Neuron (in vitro differentiated cells): Measurements from ENCODE around the gene CCDC7.
"Not testable (repeated sequence)": the region's sequence is repeated elsewhere in the genome, so short reads cannot be mapped to it uniquely, and the experiment has no call there.

Experiments
- H2AFZ ChIP-seq: one replicate; pipeline ENCODE4 v1.6.1; 2013; ENCODE audit warnings: low read depth, mild to moderate bottlenecking, inconsistent platforms, low read length, moderate library complexity
- H3K27me3 ChIP-seq: one replicate; pipeline ENCODE4 v1.6.1; 2013; ENCODE audit warnings: low read length; ENCODE audit not compliant: insufficient read depth
- H3K36me3 ChIP-seq: one replicate; pipeline ENCODE4 v1.6.1; 2013; ENCODE audit warnings: low read length; ENCODE audit not compliant: insufficient read depth
- H3K4me1 ChIP-seq: one replicate; pipeline ENCODE4 v1.6.1; 2013; ENCODE audit warnings: low read length; ENCODE audit not compliant: insufficient read depth
- H3K4me3 ChIP-seq: 2 replicates; pipeline ENCODE4 v1.5.1; 2013; ENCODE audit warnings: mild to moderate bottlenecking, low read length, moderate library complexity
- H3K9me3 ChIP-seq: one replicate; pipeline ENCODE4 v1.6.1; 2013; ENCODE audit warnings: low read length

Gene CCDC7

GRCh38 chr10:32621969-32622368, 176.0 kb downstream of the CCDC7 start:
- Histone ChIP-seq H3K36me3 (no peaks in the 10 kb centered on the region), H3K27me3 (no peaks in the 10 kb centered on the region), H3K4me3 (no peak overlapping the region), H3K4me1 (no peaks in the 10 kb centered on the region), H2AFZ (no peak overlapping the region), H3K9me3 (no peaks in the 10 kb centered on the region)

- Histone ChIP-seq H2AFZ (no peak overlapping the region), H3K27me3 (no peaks in the 10 kb centered on the region), H3K36me3 (no peaks in the 10 kb centered on the region), H3K9me3 (no peaks in the 10 kb centered on the region), H3K4me1 (no peaks in the 10 kb centered on the region), H3K4me3 (no peak overlapping the region)
These were observed 176.5 kb downstream of the CCDC7 start for GRCh38 chr10:32622409-32622808.

- H3K36me3 ChIP-seq: no peaks in the 10 kb centered on the region
- no peak overlapping the region for H2AFZ ChIP-seq
- H3K4me1 ChIP-seq: no peaks in the 10 kb centered on the region
- no peak overlapping the region for H3K4me3 ChIP-seq
- no peaks in the 10 kb centered on the region for H3K9me3 ChIP-seq
- no peaks in the 10 kb centered on the region for H3K27me3 ChIP-seq
These were observed 181.2 kb downstream of the CCDC7 start for GRCh38 chr10:32627183-32627582.

GRCh38 chr10:32629910-32630309, 184.0 kb downstream of the CCDC7 start:
- H3K36me3 ChIP-seq: no peaks in the 10 kb centered on the region
- no peaks in the 10 kb centered on the region for H3K27me3 ChIP-seq
- no peaks in the 10 kb centered on the region for H3K4me1 ChIP-seq
- H3K9me3 ChIP-seq: no peaks in the 10 kb centered on the region
- H3K4me3 ChIP-seq: no peak overlapping the region
- H2AFZ ChIP-seq: no peak overlapping the region

GRCh38 chr10:32646535-32646934, 200.6 kb downstream of the CCDC7 start:
- no peaks in the 10 kb centered on the region for H3K27me3 ChIP-seq
- H3K4me3 ChIP-seq: no peak overlapping the region
- no peaks in the 10 kb centered on the region for H3K9me3 ChIP-seq
- no peak overlapping the region for H2AFZ ChIP-seq
- H3K4me1 ChIP-seq: no peaks in the 10 kb centered on the region
- H3K36me3 ChIP-seq: no peaks in the 10 kb centered on the region

- Histone ChIP-seq H3K27me3 (no peaks in the 10 kb centered on the region), H2AFZ (no peak overlapping the region), H3K4me3 (no peak overlapping the region), H3K9me3 (peaks cover 2% of the 10 kb centered on the region), H3K4me1 (no peaks in the 10 kb centered on the region), H3K36me3 (no peaks in the 10 kb centered on the region)
These were observed 204.3 kb downstream of the CCDC7 start for GRCh38 chr10:32650246-32650655.

GRCh38 chr10:32657430-32657829, 211.5 kb downstream of the CCDC7 start:
- H3K27me3 ChIP-seq, H2AFZ ChIP-seq, H3K9me3 ChIP-seq, H3K36me3 ChIP-seq, H3K4me3 ChIP-seq, H3K4me1 ChIP-seq: not testable (repeated sequence)

GRCh38 chr10:32661346-32661745, 215.4 kb downstream of the CCDC7 start:
- no peaks in the 10 kb centered on the region for H3K4me1 ChIP-seq

GRCh38 chr10:32680803-32681557, 235.0 kb downstream of the CCDC7 start:
- Histone ChIP-seq H3K4me1 (peaks cover 8% of the 10 kb centered on the region), H3K27me3 (no peaks in the 10 kb centered on the region), H3K9me3 (peaks cover 2% of the 10 kb centered on the region), H2AFZ (no peak overlapping the region), H3K36me3 (no peaks in the 10 kb centered on the region), H3K4me3 (no peak overlapping the region)

More at GRCh38 chr10:32661346-32661745, 215.4 kb downstream of the CCDC7 start:
- H2AFZ ChIP-seq: no peak overlapping the region
- no peaks in the 10 kb centered on the region for H3K36me3 ChIP-seq
- H3K9me3 ChIP-seq: peaks cover 6% of the 10 kb centered on the region
- H3K4me3 ChIP-seq: no peak overlapping the region
- H3K27me3 ChIP-seq: no peaks in the 10 kb centered on the region

- Histone ChIP-seq H3K36me3 (no peaks in the 10 kb centered on the region), H3K4me3 (no peak overlapping the region), H3K9me3 (no peaks in the 10 kb centered on the region), H2AFZ (no peak overlapping the region), H3K27me3 (no peaks in the 10 kb centered on the region), H3K4me1 (peaks cover 8% of the 10 kb centered on the region)
These were observed 238.4 kb downstream of the CCDC7 start for GRCh38 chr10:32684291-32684690.

GRCh38 chr10:32687116-32687515, 241.2 kb downstream of the CCDC7 start:
- Histone ChIP-seq H3K9me3 (no peaks in the 10 kb centered on the region), H2AFZ (no peak overlapping the region), H3K4me3 (no peak overlapping the region), H3K36me3 (no peaks in the 10 kb centered on the region), H3K27me3 (no peaks in the 10 kb centered on the region), H3K4me1 (peaks cover 7% of the 10 kb centered on the region)

- Histone ChIP-seq H3K4me1 (peaks cover 11% of the 10 kb centered on the region), H3K27me3 (no peaks in the 10 kb centered on the region), H3K9me3 (no peaks in the 10 kb centered on the region), H3K36me3 (no peaks in the 10 kb centered on the region), H2AFZ (no peak overlapping the region), H3K4me3 (no peak overlapping the region)
These were observed 241.6 kb downstream of the CCDC7 start for GRCh38 chr10:32687546-32687945.

- Histone ChIP-seq H3K36me3 (no peaks in the 10 kb centered on the region), H2AFZ (no peak overlapping the region), H3K27me3 (no peaks in the 10 kb centered on the region), H3K4me3 (no peak overlapping the region), H3K9me3 (peaks cover 3% of the 10 kb centered on the region), H3K4me1 (peaks cover 13% of the 10 kb centered on the region)
These were observed 246.2 kb downstream of the CCDC7 start for GRCh38 chr10:32692174-32692573.

- Histone ChIP-seq H3K36me3 (no peaks in the 10 kb centered on the region), H3K4me1 (peaks cover 13% of the 10 kb centered on the region), H2AFZ (no peak overlapping the region), H3K4me3 (no peak overlapping the region), H3K27me3 (no peaks in the 10 kb centered on the region), H3K9me3 (peaks cover 6% of the 10 kb centered on the region)
These were observed 247.6 kb downstream of the CCDC7 start for GRCh38 chr10:32693441-32693979.
